ENCODE measurements around the gene PHLDA3.

Gene PHLDA3

GRCh38 chr1:201427963-201428362 is 41.0 kb downstream of the PHLDA3 start:
- no peak for DNase-seq (ENCODE audit: low read depth)
- TF ChIP-seq, protein P1, sequence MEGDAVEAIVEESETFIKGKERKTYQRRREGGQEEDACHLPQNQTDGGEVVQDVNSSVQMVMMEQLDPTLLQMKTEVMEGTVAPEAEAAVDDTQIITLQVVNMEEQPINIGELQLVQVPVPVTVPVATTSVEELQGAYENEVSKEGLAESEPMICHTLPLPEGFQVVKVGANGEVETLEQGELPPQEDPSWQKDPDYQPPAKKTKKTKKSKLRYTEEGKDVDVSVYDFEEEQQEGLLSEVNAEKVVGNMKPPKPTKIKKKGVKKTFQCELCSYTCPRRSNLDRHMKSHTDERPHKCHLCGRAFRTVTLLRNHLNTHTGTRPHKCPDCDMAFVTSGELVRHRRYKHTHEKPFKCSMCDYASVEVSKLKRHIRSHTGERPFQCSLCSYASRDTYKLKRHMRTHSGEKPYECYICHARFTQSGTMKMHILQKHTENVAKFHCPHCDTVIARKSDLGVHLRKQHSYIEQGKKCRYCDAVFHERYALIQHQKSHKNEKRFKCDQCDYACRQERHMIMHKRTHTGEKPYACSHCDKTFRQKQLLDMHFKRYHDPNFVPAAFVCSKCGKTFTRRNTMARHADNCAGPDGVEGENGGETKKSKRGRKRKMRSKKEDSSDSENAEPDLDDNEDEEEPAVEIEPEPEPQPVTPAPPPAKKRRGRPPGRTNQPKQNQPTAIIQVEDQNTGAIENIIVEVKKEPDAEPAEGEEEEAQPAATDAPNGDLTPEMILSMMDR (IDR thresholded peaks at IDR 0.05; ENCODE audit: low read depth, low read length, missing control alignments): no peak
- H3K4me3 ChIP-seq (ENCODE audit: low read depth, low read length): no peak overlapping the region
- in situ Hi-C loops (cut with HindIII; ENCODE audit: low sequenced_read_pairs): no loop called here

DNA sequence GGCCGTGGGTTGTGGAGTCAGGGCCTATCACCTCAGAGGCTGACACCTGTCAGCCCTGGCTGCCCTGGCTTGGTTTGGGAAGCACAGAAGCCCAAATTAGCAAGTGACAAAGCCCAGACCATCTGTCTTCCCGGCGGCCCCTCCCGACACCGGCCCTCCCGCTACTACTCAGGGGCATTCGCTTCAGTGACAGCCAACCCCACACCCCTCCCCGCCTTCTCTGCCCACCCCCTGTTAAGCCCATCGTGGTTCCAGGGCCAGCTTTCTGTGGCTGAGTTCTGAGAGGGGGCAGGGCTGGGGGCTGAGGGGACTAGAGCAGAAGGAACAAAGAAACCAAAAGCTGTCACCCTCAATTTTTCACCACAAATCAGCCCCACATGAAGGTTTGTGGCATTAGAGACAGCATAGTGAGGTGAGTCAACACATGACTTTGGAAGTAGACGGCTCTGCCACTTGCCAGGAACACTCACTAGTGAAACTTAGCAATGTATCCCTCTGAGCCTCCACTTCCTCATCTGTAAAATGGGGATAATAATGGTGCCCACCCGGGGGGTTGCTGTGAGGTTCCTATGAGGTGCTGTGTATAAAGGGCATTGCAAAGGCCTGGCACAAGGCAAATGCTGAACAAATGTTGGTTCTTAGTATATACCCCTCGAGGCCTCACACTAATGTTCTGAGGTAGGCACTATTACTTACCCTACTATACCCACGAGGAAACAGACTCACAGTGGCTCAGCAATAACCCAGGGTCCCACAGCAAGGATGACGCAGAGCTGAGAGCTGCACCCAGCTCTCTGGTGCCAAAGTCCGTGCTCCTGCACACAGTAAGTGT is 42.3 kb downstream of the PHLDA3 start:
- DNase-seq (ENCODE audit: low read depth): no peak
- in situ Hi-C loops (cut with HindIII; ENCODE audit: low sequenced_read_pairs): no loop called here
- no peak overlapping the region for H3K4me3 ChIP-seq (ENCODE audit: low read depth, low read length)
- TF ChIP-seq, protein P1 (IDR thresholded peaks at IDR 0.05; ENCODE audit: low read depth, low read length, missing control alignments): no peak

GRCh38 chr1:201424146-201424545 is 44.8 kb downstream of the PHLDA3 start:
- in situ Hi-C loops (cut with HindIII; ENCODE audit: low sequenced_read_pairs): no loop called here
- no peak overlapping the region for H3K4me3 ChIP-seq (ENCODE audit: low read depth, low read length)
- TF ChIP-seq, protein P1 (IDR thresholded peaks at IDR 0.05; ENCODE audit: low read depth, low read length, missing control alignments): no peak
- no peak for DNase-seq (ENCODE audit: low read depth)

DNA sequence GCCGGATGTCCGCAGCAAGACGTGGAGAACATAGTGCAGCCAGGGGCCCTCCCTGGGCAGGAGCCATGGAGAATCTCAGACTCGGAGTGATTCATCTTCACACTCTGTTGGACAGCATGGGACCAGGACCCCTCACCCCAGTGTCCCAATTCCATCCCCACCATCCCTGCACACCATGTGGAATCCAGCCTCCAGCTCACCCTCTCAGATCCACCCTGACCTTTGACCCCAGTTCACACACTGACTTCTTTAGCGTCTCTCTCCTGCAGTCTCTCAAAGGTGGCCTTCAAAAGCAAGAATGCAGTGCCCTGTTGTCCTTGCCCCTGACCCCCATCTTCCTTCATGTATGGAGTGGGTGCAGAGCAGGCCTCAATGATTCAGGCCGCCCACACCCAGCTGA is 45.3 kb downstream of the PHLDA3 start:
- TF ChIP-seq, protein P1 (IDR thresholded peaks at IDR 0.05; ENCODE audit: low read depth, low read length, missing control alignments): no peak
- no peak overlapping the region for H3K4me3 ChIP-seq (ENCODE audit: low read depth, low read length)
- no peak for DNase-seq (ENCODE audit: low read depth)
- in situ Hi-C loops (cut with HindIII; ENCODE audit: low sequenced_read_pairs): no loop called here

DNA sequence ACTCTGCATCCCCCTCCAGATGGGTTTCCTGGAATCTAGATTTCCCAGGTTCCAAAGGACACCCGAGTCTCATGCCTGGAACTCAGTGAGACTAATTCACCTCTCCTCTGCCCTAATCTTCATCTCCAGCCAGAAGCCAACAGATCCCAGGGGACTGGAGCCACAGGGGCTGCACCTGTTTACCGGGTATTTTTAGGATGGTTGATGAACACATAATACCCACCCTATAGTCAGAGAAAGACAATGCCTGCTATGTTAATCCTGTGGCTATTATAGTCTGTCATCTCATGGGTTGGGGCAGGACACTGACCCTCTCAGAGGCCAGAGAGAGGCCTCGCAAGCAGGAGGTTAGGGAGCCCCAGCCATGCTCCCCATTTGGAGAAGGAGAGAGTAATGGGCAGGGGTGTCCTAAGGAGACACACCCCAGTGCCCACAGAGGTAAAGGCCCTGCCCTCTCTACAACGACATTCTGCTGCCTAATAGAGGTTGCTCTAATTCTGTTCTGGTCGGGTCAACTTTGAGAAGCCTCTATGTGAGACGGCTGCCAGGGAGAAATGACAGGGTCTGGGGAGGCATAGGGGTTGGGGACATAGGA is 46.5 kb downstream of the PHLDA3 start:
- TF ChIP-seq, protein P1 (IDR thresholded peaks at IDR 0.05; ENCODE audit: low read depth, low read length, missing control alignments): no peak
- no peak overlapping the region for H3K4me3 ChIP-seq (ENCODE audit: low read depth, low read length)
- in situ Hi-C loops (cut with HindIII; ENCODE audit: low sequenced_read_pairs): no loop called here
- DNase-seq (ENCODE audit: low read depth): no peak

DNA sequence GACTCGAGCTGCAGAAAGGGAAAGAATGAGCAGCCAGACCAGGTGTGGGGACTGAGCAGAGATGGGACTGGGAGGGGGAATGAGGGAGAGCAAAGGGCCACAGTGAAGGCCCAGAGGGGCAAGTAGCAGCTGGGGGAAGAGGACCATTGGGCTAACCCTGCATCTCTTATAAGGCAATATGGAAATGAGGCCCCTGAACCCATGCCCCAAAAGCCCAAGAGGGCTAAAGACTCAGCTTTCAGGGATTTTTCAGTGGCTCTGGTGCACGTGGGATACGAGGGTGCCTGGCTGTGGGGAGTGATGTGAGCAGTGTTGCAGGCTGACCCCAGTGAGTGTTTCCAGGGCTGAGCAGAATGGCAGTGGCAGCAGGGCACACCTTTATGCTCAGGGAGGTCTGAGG is 47.0 kb downstream of the PHLDA3 start:
- TF ChIP-seq, protein P1 (IDR thresholded peaks at IDR 0.05; ENCODE audit: low read depth, low read length, missing control alignments): no peak
- no peak for DNase-seq (ENCODE audit: low read depth)
- in situ Hi-C loops (cut with HindIII; ENCODE audit: low sequenced_read_pairs): no loop called here
- no peak overlapping the region for H3K4me3 ChIP-seq (ENCODE audit: low read depth, low read length)
